ENCODE results near the gene HOXB7.

HOXB7 gene

GRCh38 chr17:48565022-48565554, 45.7 kb downstream of the HOXB7 start:
- Histone ChIP-seq H3K27ac (ENCODE audit: insufficient read depth, low read length, poor library complexity, severe bottlenecking) (no peak overlapping the region), H3K9me3 (ENCODE audit: control insufficient read depth, low read length) (no peaks in the 10 kb centered on the region), H3K27me3 (replicated peaks; ENCODE audit: control insufficient read depth, insufficient read depth, low read length, poor library complexity, severe bottlenecking) (no peaks in the 10 kb centered on the region), H3K36me3 (ENCODE audit: control insufficient read depth, insufficient read depth, low read length) (no peaks in the 10 kb centered on the region), H3K4me3 (ENCODE audit: insufficient read depth, low read depth, low read length, poor library complexity, severe bottlenecking) (no peak overlapping the region), H3K4me1 (ENCODE audit: control insufficient read depth, insufficient read depth, low read length, poor library complexity, severe bottlenecking) (no peaks in the 10 kb centered on the region)
- DNase-seq: no peak

DNA sequence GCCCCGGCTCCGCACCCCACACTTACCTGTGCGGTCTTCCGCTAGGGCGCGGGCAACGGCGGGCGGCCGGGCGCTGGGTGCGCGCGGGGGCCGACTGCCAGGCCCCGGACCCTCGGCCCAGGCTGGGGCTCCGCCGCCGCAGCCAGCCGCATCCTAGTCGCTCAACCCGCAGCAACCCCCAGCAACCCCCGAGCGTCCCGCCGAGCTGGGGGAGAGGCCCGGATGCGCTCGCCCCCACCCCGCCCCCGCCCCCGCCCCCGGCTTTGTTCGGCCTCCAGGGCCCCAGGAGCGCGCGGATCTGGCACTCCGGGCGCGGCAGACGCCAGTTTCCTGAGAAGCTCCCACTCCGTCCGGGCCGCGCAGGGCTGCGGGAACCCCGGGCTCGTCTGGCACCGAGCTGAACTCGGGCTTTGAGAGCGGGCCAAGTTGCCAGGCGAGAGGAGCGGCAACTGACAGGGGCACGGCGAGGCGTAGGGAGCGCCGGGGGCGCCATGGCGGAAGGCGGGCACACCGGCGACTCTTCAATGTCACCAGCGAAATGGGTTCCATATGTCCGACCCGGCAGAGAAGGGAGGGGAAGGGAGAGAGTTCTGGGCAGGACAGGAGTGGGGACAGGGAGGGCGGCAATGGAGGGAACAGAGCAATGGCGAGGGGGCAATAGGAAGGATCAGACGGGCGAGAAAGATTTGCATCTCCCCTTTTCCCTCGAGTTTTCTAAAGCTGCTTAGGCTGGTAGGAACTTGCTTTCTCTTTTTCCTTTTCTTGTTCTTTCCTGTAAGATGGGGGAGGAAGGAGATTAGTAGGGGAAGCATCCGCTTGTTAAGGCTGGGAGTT, 46.4 kb downstream of the HOXB7 start:
- Histone ChIP-seq H3K4me3 (ENCODE audit: insufficient read depth, low read depth, low read length, poor library complexity, severe bottlenecking) (no peak overlapping the region), H3K27ac (ENCODE audit: insufficient read depth, low read length, poor library complexity, severe bottlenecking) (no peak overlapping the region), H3K27me3 (replicated peaks; ENCODE audit: control insufficient read depth, insufficient read depth, low read length, poor library complexity, severe bottlenecking) (no peaks in the 10 kb centered on the region), H3K4me1 (ENCODE audit: control insufficient read depth, insufficient read depth, low read length, poor library complexity, severe bottlenecking) (no peaks in the 10 kb centered on the region), H3K36me3 (ENCODE audit: control insufficient read depth, insufficient read depth, low read length) (no peaks in the 10 kb centered on the region), H3K9me3 (ENCODE audit: control insufficient read depth, low read length) (no peaks in the 10 kb centered on the region)
- DNase-seq: no peak

GRCh38 chr17:48563867-48564187, 47.0 kb downstream of the HOXB7 start:
- no peak for DNase-seq
- H3K4me3 ChIP-seq (ENCODE audit: insufficient read depth, low read depth, low read length, poor library complexity, severe bottlenecking): no peak overlapping the region

GRCh38 chr17:48563385-48563838, 47.4 kb downstream of the HOXB7 start:
- no peak overlapping the region for H3K4me3 ChIP-seq (ENCODE audit: insufficient read depth, low read depth, low read length, poor library complexity, severe bottlenecking)
- no peaks in the 10 kb centered on the region for H3K4me1 ChIP-seq (ENCODE audit: control insufficient read depth, insufficient read depth, low read length, poor library complexity, severe bottlenecking)
- no peaks in the 10 kb centered on the region for H3K27me3 ChIP-seq (replicated peaks; ENCODE audit: control insufficient read depth, insufficient read depth, low read length, poor library complexity, severe bottlenecking)
- H3K27ac ChIP-seq (ENCODE audit: insufficient read depth, low read length, poor library complexity, severe bottlenecking): no peak overlapping the region
- no peaks in the 10 kb centered on the region for H3K9me3 ChIP-seq (ENCODE audit: control insufficient read depth, low read length)
- H3K36me3 ChIP-seq (ENCODE audit: control insufficient read depth, insufficient read depth, low read length): no peaks in the 10 kb centered on the region
- no peak for DNase-seq

More at GRCh38 chr17:48563867-48564187, 47.0 kb downstream of the HOXB7 start:
- Histone ChIP-seq H3K9me3 (ENCODE audit: control insufficient read depth, low read length) (no peaks in the 10 kb centered on the region), H3K27me3 (replicated peaks; ENCODE audit: control insufficient read depth, insufficient read depth, low read length, poor library complexity, severe bottlenecking) (no peaks in the 10 kb centered on the region), H3K36me3 (ENCODE audit: control insufficient read depth, insufficient read depth, low read length) (no peaks in the 10 kb centered on the region), H3K27ac (ENCODE audit: insufficient read depth, low read length, poor library complexity, severe bottlenecking) (no peak overlapping the region), H3K4me1 (ENCODE audit: control insufficient read depth, insufficient read depth, low read length, poor library complexity, severe bottlenecking) (no peaks in the 10 kb centered on the region)

- Histone ChIP-seq H3K27me3 (replicated peaks; ENCODE audit: control insufficient read depth, insufficient read depth, low read length, poor library complexity, severe bottlenecking) (no peaks in the 10 kb centered on the region), H3K9me3 (ENCODE audit: control insufficient read depth, low read length) (no peaks in the 10 kb centered on the region), H3K27ac (ENCODE audit: insufficient read depth, low read length, poor library complexity, severe bottlenecking) (no peak overlapping the region), H3K4me3 (ENCODE audit: insufficient read depth, low read depth, low read length, poor library complexity, severe bottlenecking) (no peak overlapping the region), H3K4me1 (ENCODE audit: control insufficient read depth, insufficient read depth, low read length, poor library complexity, severe bottlenecking) (no peaks in the 10 kb centered on the region), H3K36me3 (ENCODE audit: control insufficient read depth, insufficient read depth, low read length) (no peaks in the 10 kb centered on the region)
- no peak for DNase-seq
Measured at GRCh38 chr17:48562934-48563333, 47.9 kb downstream of the HOXB7 start.

GRCh38 chr17:48561884-48562810, 48.7 kb downstream of the HOXB7 start:
- Histone ChIP-seq H3K36me3 (ENCODE audit: control insufficient read depth, insufficient read depth, low read length) (no peaks in the 10 kb centered on the region), H3K4me3 (ENCODE audit: insufficient read depth, low read depth, low read length, poor library complexity, severe bottlenecking) (no peak overlapping the region), H3K9me3 (ENCODE audit: control insufficient read depth, low read length) (no peaks in the 10 kb centered on the region), H3K4me1 (ENCODE audit: control insufficient read depth, insufficient read depth, low read length, poor library complexity, severe bottlenecking) (no peaks in the 10 kb centered on the region), H3K27ac (ENCODE audit: insufficient read depth, low read length, poor library complexity, severe bottlenecking) (no peak overlapping the region), H3K27me3 (replicated peaks; ENCODE audit: control insufficient read depth, insufficient read depth, low read length, poor library complexity, severe bottlenecking) (no peaks in the 10 kb centered on the region)
- no peak for DNase-seq

GRCh38 chr17:48559840-48560817, 50.7 kb downstream of the HOXB7 start:
- no peak overlapping the region for H3K27ac ChIP-seq (ENCODE audit: insufficient read depth, low read length, poor library complexity, severe bottlenecking)
- no peak for DNase-seq
- H3K4me1 ChIP-seq (ENCODE audit: control insufficient read depth, insufficient read depth, low read length, poor library complexity, severe bottlenecking): no peaks in the 10 kb centered on the region
- H3K27me3 ChIP-seq (replicated peaks; ENCODE audit: control insufficient read depth, insufficient read depth, low read length, poor library complexity, severe bottlenecking): no peaks in the 10 kb centered on the region
- H3K36me3 ChIP-seq (ENCODE audit: control insufficient read depth, insufficient read depth, low read length): no peaks in the 10 kb centered on the region
- H3K4me3 ChIP-seq (ENCODE audit: insufficient read depth, low read depth, low read length, poor library complexity, severe bottlenecking): no peak overlapping the region
- no peaks in the 10 kb centered on the region for H3K9me3 ChIP-seq (ENCODE audit: control insufficient read depth, low read length)

DNA sequence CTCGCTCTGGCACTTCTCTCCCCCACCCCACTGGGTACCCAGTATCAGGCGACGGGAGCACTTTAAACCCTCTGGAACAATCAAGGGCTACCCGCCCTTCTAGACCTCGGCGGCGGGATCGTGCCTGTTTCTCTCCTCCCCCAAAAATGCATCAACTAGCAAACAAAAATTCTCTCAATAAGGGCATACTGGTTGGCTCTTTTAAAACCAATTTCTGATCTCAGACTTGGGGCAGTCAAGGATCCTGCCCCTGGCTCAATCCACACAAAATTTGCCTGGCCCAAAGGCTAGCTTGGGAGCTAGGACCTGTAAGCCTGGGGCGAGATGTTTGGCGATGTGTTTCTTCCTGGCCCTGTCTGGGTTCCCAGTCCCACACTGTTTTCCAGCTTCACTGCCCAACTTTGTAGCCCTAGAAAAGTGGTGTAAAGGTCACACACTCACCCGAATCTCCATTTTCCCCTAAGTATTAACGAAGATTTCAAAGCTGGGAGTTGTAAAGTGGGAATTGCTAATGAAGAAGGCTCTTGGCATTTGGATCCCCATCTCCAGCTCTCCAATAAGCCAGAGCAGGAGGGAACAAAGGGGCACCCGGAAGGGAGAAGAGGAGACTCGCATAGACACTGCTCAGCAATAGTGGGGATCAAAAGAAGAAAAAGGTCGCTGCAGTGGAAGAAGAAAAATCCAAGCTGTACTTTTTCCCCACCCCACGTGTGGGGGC, 51.5 kb downstream of the HOXB7 start:
- Histone ChIP-seq H3K4me3 (ENCODE audit: insufficient read depth, low read depth, low read length, poor library complexity, severe bottlenecking) (no peak overlapping the region), H3K36me3 (ENCODE audit: control insufficient read depth, insufficient read depth, low read length) (no peaks in the 10 kb centered on the region), H3K27me3 (replicated peaks; ENCODE audit: control insufficient read depth, insufficient read depth, low read length, poor library complexity, severe bottlenecking) (no peaks in the 10 kb centered on the region), H3K4me1 (ENCODE audit: control insufficient read depth, insufficient read depth, low read length, poor library complexity, severe bottlenecking) (no peaks in the 10 kb centered on the region), H3K9me3 (ENCODE audit: control insufficient read depth, low read length) (no peaks in the 10 kb centered on the region), H3K27ac (ENCODE audit: insufficient read depth, low read length, poor library complexity, severe bottlenecking) (no peak overlapping the region)
- DNase-seq: no peak

GRCh38 chr17:48558831-48559121, 52.0 kb downstream of the HOXB7 start:
- Histone ChIP-seq H3K27ac (ENCODE audit: insufficient read depth, low read length, poor library complexity, severe bottlenecking) (no peak overlapping the region), H3K4me3 (ENCODE audit: insufficient read depth, low read depth, low read length, poor library complexity, severe bottlenecking) (no peak overlapping the region), H3K36me3 (ENCODE audit: control insufficient read depth, insufficient read depth, low read length) (no peaks in the 10 kb centered on the region), H3K4me1 (ENCODE audit: control insufficient read depth, insufficient read depth, low read length, poor library complexity, severe bottlenecking) (no peaks in the 10 kb centered on the region), H3K9me3 (ENCODE audit: control insufficient read depth, low read length) (no peaks in the 10 kb centered on the region), H3K27me3 (replicated peaks; ENCODE audit: control insufficient read depth, insufficient read depth, low read length, poor library complexity, severe bottlenecking) (no peaks in the 10 kb centered on the region)
- no peak for DNase-seq
